Measurements from ENCODE around the gene NPNT. TPM values are rescaled to one million over a fixed set of nuclear protein-coding genes. Genes with fewer than 3 reads are reported as not detected.
"Not testable (repeated sequence)": the region's sequence is repeated elsewhere in the genome, so short reads cannot be mapped to it uniquely, and the experiment has no call there.

Gene NPNT, protein sequence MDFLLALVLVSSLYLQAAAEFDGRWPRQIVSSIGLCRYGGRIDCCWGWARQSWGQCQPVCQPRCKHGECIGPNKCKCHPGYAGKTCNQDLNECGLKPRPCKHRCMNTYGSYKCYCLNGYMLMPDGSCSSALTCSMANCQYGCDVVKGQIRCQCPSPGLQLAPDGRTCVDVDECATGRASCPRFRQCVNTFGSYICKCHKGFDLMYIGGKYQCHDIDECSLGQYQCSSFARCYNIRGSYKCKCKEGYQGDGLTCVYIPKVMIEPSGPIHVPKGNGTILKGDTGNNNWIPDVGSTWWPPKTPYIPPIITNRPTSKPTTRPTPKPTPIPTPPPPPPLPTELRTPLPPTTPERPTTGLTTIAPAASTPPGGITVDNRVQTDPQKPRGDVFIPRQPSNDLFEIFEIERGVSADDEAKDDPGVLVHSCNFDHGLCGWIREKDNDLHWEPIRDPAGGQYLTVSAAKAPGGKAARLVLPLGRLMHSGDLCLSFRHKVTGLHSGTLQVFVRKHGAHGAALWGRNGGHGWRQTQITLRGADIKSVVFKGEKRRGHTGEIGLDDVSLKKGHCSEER
- polyA plus RNA-seq (2011; rRNA removed) (not detected in 2 replicates), polyA minus RNA-seq (2011; rRNA and poly(A)+ RNA removed) (not detected in 2 replicates)

- peaks cover 34% of the 10 kb centered on the region for H3K27me3 ChIP-seq (ENCODE audit: control insufficient read depth, insufficient read depth, low read length)
- no peak for DNase-seq (ENCODE audit: low read depth)
- no peak for TF ChIP-seq CTCF (IDR thresholded peaks at IDR 0.05; ENCODE audit: insufficient read depth, low read depth, low read length)
- no peaks in the 10 kb centered on the region for H3K36me3 ChIP-seq (ENCODE audit: control insufficient read depth, insufficient read depth, low read length)
- H3K4me3 ChIP-seq (ENCODE audit: low read depth, low read length) = no peak within 1 kb of the TSS
- ChIA-PET POLR2A (no interaction called here), CTCF (no interaction called here)
Measured at GRCh38 chr4:105894660-105895582, at the start of gene NPNT. TSS of gene NPNT (plus strand) at chr4:105895471. CDS start at chr4:105895653, 182 bp downstream.

DNA sequence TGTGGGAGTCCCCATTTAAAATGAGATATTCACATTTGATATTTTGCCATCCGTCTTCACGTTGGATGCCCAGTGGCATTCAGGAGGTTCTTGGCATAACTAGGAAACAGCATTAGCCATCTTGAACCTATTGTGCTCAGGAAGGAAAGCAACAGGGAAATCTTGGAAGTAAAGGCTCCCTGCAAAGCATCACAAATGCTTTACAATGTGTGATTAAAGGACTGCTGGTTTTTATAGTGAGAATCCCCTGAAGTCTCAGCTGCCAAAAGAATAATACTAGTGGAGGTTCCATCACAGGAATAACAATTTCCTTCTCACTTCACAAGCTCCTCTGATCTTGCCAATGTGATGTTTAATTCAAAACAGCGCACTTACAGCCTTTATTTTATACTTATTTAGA lies 49.7 kb upstream of the NPNT start:
- no peaks in the 10 kb centered on the region for H3K27me3 ChIP-seq (ENCODE audit: control insufficient read depth, insufficient read depth, low read length)
- no peak overlapping the region for H3K4me3 ChIP-seq (ENCODE audit: low read depth, low read length)
- H3K36me3 ChIP-seq (ENCODE audit: control insufficient read depth, insufficient read depth, low read length) = no peaks in the 10 kb centered on the region
- no peak for TF ChIP-seq CTCF (IDR thresholded peaks at IDR 0.05; ENCODE audit: insufficient read depth, low read depth, low read length)
- DNase-seq (ENCODE audit: low read depth) = no peak
- ChIA-PET POLR2A (no interaction called here), CTCF (no interaction called here)

DNA sequence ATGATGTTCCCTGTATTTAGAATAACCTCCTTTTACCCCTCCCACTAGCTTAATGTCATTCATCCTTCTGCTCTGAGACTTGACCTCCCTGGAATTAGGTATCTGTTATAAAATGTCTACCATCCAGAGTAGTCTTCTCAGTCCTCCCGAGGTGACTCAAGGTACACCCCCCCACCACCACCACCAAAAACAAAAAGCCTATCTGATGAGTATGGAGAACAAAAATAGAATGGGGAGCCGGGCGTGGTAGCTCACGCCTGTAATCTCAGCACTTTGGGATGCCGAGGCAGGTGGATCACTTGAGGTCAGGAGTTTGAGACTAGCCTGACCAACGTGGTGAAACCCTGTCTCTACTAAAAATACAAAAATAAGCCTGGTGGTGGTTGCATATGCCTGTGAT lies 46.9 kb upstream of the NPNT start:
- POLR2A ChIA-PET; H3K36me3 ChIP-seq (ENCODE audit: control insufficient read depth, insufficient read depth, low read length); H3K4me3 ChIP-seq (ENCODE audit: low read depth, low read length); H3K27me3 ChIP-seq (ENCODE audit: control insufficient read depth, insufficient read depth, low read length); DNase-seq (ENCODE audit: low read depth): not testable (repeated sequence)
- CTCF ChIA-PET = interaction anchor here (0.5 to 0.8 kb wide), 3 partner anchors 19 to 216 kb away, joined by 3 read pairs; no protein-coding TSS in a partner anchor

- CTCF ChIA-PET = no interaction called here
- no peak for DNase-seq (ENCODE audit: low read depth)
- POLR2A ChIA-PET = no interaction called here
- no peaks in the 10 kb centered on the region for H3K36me3 ChIP-seq (ENCODE audit: control insufficient read depth, insufficient read depth, low read length)
- no peak for TF ChIP-seq CTCF (IDR thresholded peaks at IDR 0.05; ENCODE audit: insufficient read depth, low read depth, low read length)
- H3K4me3 ChIP-seq (ENCODE audit: low read depth, low read length) = no peak overlapping the region
- H3K27me3 ChIP-seq (ENCODE audit: control insufficient read depth, insufficient read depth, low read length) = no peaks in the 10 kb centered on the region
Measured at GRCh38 chr4:105851196-105851595, 44.1 kb upstream of the NPNT start.

DNA sequence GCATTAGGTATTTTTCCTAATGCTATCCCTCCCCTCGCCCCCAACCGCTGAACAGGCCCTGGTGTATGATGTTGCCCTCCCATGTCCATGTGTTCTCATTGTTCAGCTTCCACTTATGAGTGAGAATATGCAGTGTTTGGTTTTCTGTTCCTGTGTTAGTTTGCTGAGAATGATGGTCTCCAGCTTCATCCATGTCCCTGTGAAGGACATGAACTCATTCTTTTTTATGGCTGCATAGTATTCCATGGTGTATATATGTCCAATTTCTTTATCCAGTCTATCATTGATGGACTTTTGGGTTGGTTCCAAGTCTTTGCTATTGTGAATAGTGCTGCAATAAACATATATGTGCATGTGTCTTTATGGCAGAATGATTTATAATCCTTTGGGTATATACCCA lies 43.0 kb upstream of the NPNT start:
- H3K36me3 ChIP-seq (ENCODE audit: control insufficient read depth, insufficient read depth, low read length); DNase-seq (ENCODE audit: low read depth); H3K4me3 ChIP-seq (ENCODE audit: low read depth, low read length); POLR2A ChIA-PET; H3K27me3 ChIP-seq (ENCODE audit: control insufficient read depth, insufficient read depth, low read length); CTCF ChIA-PET: not testable (repeated sequence)
